HG02852 (cell line): ENCODE results near the gene CCDC97.
"Not testable (repeated sequence)": the region's sequence is repeated elsewhere in the genome, so short reads cannot be mapped to it uniquely, and the experiment has no call there.

Source experiments
- ATAC-seq: cut with Tn5 transposase; IDR thresholded peaks from one replicate; pipeline ENCODE4 v1.9.1; 2021; ENCODE audit warnings: mild to moderate bottlenecking, moderate library complexity; ENCODE audit not compliant: unreplicated experiment

The CCDC97 gene

DNA sequence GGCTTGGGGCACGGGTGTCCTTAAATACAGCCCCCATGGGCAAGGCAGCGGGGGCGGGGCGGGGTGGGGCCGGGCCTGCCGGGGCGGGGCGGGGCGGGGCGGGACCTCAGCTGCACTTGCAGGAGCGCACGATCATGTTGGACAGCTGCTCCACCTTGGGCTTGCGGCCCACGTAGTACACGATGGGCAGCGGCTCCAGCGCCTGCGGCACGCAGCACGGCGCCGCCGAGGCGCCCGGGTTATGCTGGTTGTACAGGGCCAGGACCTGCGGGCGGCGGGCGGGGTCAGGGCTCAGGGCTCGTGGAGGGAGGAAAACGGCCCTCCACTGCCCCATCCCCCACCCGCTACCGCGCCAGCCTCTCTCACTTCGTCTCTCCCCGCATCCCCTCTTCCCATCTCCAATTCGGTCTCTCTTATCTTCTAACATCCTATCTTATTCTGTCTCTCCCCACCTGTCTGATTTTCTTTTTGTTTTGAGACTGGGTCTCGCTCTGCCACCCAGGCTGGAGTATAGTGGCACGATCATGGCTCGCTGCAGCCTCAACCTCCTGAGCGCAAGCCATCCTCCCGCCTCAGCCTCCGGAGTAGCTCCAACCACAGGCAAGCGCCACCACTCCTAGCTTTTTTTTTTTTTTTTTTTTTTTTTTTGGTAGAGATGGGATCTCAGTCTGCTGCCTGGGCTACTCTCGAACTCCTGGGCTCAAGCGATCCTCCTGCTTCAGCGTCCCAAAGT, 21.1 kb downstream of the CCDC97 start:
- ATAC-seq: no peak

- no peak for ATAC-seq
These were observed 22.0 kb downstream of the CCDC97 start for GRCh38 chr19:41332000-41332399.

GRCh38 chr19:41332468-41332867, 22.5 kb downstream of the CCDC97 start:
- no peak for ATAC-seq

GRCh38 chr19:41334793-41335192, 24.8 kb downstream of the CCDC97 start:
- ATAC-seq: no peak

GRCh38 chr19:41335467-41335866, 25.5 kb downstream of the CCDC97 start:
- ATAC-seq: no peak

DNA sequence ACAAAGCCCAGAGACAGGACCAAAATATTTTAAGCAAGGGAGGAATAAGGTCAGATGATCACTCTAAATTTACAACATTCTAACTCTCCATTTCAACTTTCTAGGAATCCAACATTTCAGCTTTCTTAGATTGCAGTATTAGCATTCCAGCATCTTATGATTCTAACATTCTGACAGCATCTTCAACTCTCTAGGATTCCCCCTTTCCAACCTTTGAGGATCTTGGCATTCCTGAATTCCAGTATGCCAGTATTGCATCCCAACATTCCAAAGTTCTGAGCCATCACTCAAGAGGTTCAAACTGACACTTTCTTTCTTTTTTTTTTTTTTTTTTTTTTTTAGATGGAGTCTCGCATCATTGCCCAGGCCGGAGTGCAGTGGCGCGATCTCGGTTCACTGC, 30.0 kb downstream of the CCDC97 start:
- ATAC-seq: no peak

GRCh38 chr19:41341669-41342490, 31.9 kb downstream of the CCDC97 start:
- no peak for ATAC-seq

DNA sequence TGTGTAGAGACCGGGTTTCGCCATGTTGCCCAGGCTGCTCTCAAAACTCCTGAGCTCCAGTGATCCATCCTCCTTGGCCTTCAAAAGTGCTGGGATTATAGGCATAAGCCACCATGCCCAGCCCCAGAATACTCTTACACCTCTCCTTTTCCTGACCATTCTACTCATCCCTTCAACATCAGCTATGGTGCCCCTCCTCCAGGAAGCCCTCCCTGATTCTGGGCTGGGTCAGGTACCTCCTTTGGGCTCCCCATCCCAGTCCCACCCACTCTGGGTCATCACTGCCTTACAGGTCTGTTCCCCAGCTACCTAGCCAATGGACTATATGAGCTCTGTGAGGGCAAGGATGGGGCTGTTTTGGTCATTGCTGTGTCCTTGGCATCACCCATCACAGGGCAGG, 34.2 kb downstream of the CCDC97 start:
- no peak for ATAC-seq

- not testable (repeated sequence) for ATAC-seq
These were observed 36.9 kb downstream of the CCDC97 start for GRCh38 chr19:41346916-41347315.

GRCh38 chr19:41350735-41351338, 40.9 kb downstream of the CCDC97 start:
- ATAC-seq: no peak

DNA sequence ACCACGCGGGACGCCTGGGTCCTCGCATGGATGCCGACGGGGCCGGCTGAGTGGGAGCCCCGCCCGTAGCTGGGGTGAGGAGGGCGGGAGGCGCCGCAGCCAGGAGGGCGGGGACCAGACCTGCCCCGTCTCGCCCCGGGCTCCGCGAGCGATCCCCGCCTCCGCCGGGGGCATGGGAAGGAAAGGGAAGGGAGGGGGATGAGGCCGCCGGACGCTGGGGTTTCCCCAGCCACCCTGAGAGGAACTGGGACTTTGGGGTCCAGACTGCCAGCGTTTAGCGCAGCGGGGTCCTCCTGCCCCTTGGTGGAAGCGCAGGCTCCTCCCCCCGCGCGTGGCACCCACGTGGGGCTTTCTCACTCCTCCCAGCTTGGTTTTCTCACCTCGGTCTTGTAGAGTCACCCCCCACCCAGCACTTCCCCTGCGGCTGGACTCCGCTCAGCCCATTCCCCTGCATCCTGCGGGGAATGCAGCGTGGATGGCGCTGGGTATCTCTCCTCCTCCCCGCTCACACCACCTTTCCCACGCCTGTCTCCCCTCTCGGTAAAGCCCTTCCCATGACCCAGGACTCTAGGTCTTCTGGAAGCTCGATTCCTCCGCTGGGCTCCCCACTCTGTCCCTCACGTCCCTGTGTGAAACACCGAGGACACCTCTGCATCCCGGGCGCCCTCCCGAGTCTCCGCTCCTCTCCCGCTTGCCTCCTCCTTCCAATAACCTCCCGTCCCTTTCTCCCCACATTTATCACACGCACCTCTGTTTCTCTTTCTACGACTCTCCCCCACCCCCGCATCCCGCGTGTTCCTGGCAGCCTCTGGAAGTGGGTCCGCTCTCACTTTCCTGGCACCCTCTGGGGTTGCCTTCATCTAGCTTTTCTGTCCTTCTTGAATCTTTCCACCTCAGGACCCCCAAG, 41.6 kb downstream of the CCDC97 start:
- ATAC-seq: no peak

- no peak for ATAC-seq
These were observed 42.3 kb downstream of the CCDC97 start for GRCh38 chr19:41352279-41352608.

DNA sequence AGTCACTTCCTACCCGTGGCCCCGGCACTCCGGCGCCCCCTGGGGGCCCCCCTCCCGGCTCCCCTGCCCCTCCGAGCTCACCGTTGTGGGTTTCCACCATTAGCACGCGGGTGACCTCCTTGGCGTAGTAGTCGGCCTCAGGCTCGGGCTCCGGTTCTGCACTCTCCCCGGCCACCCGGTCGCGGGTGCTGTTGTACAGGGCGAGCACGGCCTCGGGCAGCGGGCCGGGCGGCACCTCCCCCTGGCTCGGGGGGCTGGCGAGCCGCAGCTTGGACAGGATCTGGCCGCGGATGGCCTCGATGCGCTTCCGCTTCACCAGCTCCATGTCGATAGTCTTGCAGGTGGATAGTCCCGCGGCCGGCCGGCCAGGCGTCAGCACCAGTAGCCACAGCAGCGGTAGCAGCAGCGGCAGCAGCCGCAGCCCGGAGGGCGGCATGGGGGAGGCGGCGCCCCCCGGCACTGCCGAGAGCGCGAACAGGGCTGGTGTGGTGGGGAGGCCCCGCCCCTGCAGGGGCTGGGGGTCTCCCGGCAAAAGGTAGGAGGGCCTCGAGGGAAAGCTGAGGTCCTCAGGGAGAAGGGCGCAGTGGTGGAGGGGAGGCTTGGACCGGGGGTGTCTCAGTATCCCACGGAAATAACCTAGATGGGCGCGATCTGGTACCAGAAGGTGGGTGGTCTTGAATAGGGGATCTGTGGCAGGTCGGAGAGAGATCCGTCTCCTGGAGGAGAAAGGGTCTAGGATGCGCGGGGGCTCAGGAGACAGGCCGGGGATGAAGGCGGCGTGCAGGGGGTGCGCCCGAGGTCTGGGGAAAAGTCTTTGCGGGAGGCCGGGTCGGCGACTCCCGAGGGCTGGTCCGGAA, 42.9 kb downstream of the CCDC97 start:
- ATAC-seq: no peak

DNA sequence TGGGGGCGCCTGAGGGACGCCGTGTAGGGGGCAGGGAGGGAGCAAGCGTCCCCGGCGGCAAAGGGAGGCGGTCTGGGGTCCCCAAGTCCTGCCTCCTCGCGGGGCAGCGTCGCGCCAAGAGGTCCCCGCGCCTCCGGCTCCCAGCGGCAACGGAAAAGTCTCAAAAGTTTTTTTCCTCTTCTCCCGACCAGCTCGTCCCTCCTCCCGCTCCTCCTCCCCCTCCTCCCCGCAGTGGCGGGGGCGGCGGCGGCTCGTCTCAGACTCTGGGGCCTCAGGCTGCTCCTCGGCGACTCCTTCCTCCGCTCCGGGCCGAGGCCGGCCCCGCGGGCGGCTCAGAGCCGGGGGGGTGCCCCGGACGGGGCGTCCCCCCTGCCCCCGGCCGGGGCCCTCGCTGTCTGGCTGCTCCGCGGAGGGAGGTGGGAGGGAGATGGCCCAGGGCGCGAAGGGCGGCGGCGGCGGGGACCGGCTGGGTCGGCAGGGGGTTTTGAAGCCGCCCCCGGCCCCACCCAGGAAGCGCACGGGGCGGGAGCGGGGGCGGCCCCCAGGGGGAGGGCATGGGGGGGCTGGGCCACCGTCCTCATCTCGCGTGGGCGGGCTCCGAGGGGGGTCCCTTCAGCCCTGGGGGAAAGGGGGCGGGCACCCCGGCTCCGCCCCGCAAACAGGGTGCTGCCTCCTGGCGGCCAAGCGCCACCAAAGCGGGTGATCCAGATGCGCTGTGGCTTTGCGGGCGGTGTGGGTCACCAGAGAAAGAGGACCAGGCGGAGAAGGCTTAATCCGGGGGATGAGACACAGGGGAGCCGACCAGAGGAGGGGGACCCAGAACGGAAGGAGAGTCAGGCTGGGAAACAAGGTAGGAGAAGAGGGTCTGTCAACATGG, 43.7 kb downstream of the CCDC97 start, which contains the start of gene TGFB1:
TGFB1 (minus strand) TSS at position 457 of the 877 bp plus-strand sequence. CDS start 878 bp downstream, outside the sequence.
- ATAC-seq: peak; percentile 40

DNA sequence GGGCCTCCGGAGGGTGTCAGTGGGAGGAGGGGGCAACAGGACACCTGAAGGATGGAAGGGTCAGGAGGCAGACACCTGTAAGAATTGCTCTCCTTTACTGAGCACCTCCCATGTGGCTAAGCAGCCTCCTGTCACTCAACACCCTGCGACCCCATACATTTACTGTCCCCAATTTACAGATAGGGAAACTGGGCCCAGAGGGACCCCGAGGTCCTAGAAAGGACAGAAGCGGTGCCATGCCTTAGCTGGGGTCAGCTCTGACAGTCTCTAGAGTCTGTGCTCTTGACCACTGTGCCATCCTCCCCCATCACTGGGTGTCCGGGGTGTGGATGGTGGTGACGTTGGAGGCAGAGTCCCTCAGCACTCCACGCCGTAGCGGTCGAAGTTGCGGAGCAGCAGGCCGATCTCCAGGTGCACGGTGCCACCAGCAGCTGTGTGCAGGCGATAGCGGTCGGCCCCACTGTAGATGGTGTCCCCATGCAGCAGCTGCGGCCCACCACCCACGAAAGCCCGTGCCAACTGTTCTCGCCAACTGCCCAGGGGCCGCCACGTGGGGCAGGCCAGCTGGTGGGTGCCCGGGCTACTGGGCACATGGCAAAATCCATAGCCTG, 44.5 kb downstream of the CCDC97 start:
- ATAC-seq: no peak

DNA sequence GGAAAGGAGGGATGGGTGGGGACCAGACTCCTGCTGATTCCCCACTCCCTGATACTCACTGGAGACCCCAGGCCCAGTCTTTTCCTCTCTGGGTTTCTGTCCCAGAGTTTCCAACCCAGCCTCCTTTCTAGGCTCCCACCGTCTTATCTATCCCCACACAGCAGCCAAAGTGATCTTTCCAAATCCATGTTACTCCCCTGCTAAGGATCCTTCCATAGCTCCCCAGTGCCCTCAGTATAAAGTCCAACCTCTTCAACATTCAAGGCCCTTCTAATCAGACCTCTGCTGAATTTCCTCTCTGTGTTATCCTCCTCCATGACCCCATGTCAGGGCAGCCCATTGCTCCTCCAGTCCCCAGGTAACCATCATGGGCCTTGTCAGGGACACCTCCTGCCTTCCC, 45.1 kb downstream of the CCDC97 start:
- no peak for ATAC-seq

DNA sequence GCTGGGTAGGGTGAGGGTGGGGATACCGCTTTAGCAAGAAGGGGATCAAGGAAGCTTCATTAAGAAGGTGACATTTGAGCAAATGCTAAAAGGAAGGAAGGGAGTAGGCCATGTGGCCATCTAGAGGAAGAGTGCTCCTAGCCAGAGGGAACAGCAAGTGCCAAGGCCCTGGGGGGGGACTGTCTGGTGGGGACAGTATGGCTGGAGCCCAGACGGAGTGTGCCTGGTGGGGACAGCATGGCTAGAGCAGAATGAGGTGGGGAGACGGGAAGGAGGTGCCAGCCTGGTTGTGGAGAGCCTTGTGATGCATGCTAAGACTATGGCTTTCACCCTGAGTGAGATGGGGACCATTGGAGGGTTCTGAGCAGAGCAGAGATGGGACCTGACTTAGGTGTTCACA, 45.8 kb downstream of the CCDC97 start:
- ATAC-seq: no peak

- no peak for ATAC-seq
These were observed 47.2 kb downstream of the CCDC97 start for GRCh38 chr19:41356984-41357739.
